Ishikawa (cell line): ENCODE data around the gene RNF4.

Experiments used
- CEBPB ChIP-seq: IDR thresholded peaks from 2 replicates; pipeline ENCODE4 v1.6.1; 2012
- CREB1 ChIP-seq: IDR thresholded peaks from 2 replicates; pipeline ENCODE4 v1.6.1; 2012; ENCODE audit warnings: low read depth
- EGR1 ChIP-seq: IDR thresholded peaks from 2 replicates; pipeline ENCODE4 v1.6.1; 2012
- EP300 ChIP-seq: IDR thresholded peaks from 2 replicates; pipeline ENCODE4 v1.6.1; 2012; ENCODE audit warnings: borderline replicate concordance
- FOXM1 ChIP-seq: IDR thresholded peaks from 2 replicates; pipeline ENCODE4 v1.6.1; 2012; ENCODE audit warnings: low read depth, borderline replicate concordance
- NFIC ChIP-seq: IDR thresholded peaks from 2 replicates; pipeline ENCODE4 v1.6.1; 2012
- RAD21 ChIP-seq: IDR thresholded peaks from 2 replicates; pipeline ENCODE4 v1.6.1; 2012; ENCODE audit warnings: low read depth
- TAF1 ChIP-seq: IDR thresholded peaks from 2 replicates; pipeline ENCODE4 v1.6.1; 2012; ENCODE audit warnings: low read depth, mild to moderate bottlenecking
- TCF12 ChIP-seq: IDR thresholded peaks from 2 replicates; pipeline ENCODE4 v1.6.1; 2012; ENCODE audit warnings: low read depth
- TEAD4 ChIP-seq: IDR thresholded peaks from 2 replicates; pipeline ENCODE4 v1.6.1; 2012
- YY1 ChIP-seq: IDR thresholded peaks from 2 replicates; pipeline ENCODE4 v1.6.1; 2012; ENCODE audit warnings: low read depth
- ZBTB7A ChIP-seq: IDR thresholded peaks from 2 replicates; pipeline ENCODE4 v1.6.1; 2012; ENCODE audit warnings: low read depth
- TF ChIP-seq, protein P1 (sequence below): IDR thresholded peaks from 2 replicates; pipeline ENCODE4 v1.6.1; 2012
- TF ChIP-seq, protein P2 (sequence below): IDR thresholded peaks from 2 replicates; pipeline ENCODE4 v1.6.1; 2012; ENCODE audit warnings: low read depth, mild to moderate bottlenecking

GRCh38 chr4:2458546-2459491 lies 10.1 kb upstream of the RNF4 start:
- TF ChIP-seq TAF1 (no peak), EP300 (no peak), NFIC (no peak), CEBPB (no peak), TEAD4 (no peak), FOXM1 (no peak), CREB1 (no peak), EGR1 (no peak), ZBTB7A (no peak), YY1 (no peak), TCF12 (no peak), RAD21 (no peak)
- TF ChIP-seq, protein P1, sequence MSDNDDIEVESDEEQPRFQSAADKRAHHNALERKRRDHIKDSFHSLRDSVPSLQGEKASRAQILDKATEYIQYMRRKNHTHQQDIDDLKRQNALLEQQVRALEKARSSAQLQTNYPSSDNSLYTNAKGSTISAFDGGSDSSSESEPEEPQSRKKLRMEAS, result no peak
- TF ChIP-seq, protein P2, sequence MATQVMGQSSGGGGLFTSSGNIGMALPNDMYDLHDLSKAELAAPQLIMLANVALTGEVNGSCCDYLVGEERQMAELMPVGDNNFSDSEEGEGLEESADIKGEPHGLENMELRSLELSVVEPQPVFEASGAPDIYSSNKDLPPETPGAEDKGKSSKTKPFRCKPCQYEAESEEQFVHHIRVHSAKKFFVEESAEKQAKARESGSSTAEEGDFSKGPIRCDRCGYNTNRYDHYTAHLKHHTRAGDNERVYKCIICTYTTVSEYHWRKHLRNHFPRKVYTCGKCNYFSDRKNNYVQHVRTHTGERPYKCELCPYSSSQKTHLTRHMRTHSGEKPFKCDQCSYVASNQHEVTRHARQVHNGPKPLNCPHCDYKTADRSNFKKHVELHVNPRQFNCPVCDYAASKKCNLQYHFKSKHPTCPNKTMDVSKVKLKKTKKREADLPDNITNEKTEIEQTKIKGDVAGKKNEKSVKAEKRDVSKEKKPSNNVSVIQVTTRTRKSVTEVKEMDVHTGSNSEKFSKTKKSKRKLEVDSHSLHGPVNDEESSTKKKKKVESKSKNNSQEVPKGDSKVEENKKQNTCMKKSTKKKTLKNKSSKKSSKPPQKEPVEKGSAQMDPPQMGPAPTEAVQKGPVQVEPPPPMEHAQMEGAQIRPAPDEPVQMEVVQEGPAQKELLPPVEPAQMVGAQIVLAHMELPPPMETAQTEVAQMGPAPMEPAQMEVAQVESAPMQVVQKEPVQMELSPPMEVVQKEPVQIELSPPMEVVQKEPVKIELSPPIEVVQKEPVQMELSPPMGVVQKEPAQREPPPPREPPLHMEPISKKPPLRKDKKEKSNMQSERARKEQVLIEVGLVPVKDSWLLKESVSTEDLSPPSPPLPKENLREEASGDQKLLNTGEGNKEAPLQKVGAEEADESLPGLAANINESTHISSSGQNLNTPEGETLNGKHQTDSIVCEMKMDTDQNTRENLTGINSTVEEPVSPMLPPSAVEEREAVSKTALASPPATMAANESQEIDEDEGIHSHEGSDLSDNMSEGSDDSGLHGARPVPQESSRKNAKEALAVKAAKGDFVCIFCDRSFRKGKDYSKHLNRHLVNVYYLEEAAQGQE, result no peak
